HEK293 (cell line): ENCODE measurements around the gene LRRC26.

Source experiments
- BCL11B ChIP-seq: fragments of 450-650 bp; formaldehyde crosslinking; IDR thresholded peaks from 2 replicates; pipeline ENCODE4 v1.5.1; 2016; ENCODE audit warnings: low read depth, missing biosample characterization, missing genetic modification characterization
- FEZF1 ChIP-seq: fragments of 450-650 bp; formaldehyde crosslinking; IDR thresholded peaks from 2 replicates; pipeline ENCODE4 v1.5.1; 2016; ENCODE audit warnings: missing biosample characterization, missing genetic modification characterization
- HOXC10 ChIP-seq: sonication (generic); formaldehyde crosslinking; IDR thresholded peaks from 2 replicates; pipeline ENCODE4 v1.8.1; 2023; ENCODE audit warnings: mild to moderate bottlenecking, missing genetic modification reagents
- KLF10 ChIP-seq: fragments of 450-650 bp; IDR thresholded peaks from 2 replicates; pipeline ENCODE4 v1.5.1; 2018; ENCODE audit warnings: missing biosample characterization, mild to moderate bottlenecking, missing genetic modification characterization
- MEIS1 ChIP-seq: sonication (generic); formaldehyde crosslinking; IDR thresholded peaks from 2 replicates; pipeline ENCODE4 v1.8.1; 2022; ENCODE audit warnings: missing genetic modification reagents, mild to moderate bottlenecking, borderline replicate concordance
- MZF1 ChIP-seq: fragments of 450-650 bp; formaldehyde crosslinking; IDR thresholded peaks from 2 replicates; pipeline ENCODE4 v1.5.1; 2017; ENCODE audit warnings: missing biosample characterization, missing genetic modification characterization, borderline replicate concordance
- OVOL3 ChIP-seq: fragments of 450-650 bp; formaldehyde crosslinking; IDR thresholded peaks from 2 replicates; pipeline ENCODE4 v1.5.1; 2016; ENCODE audit warnings: missing biosample characterization, missing genetic modification characterization
- TRIM28 ChIP-seq: IDR thresholded peaks from 2 replicates; pipeline ENCODE4 v1.6.1; 2011; ENCODE audit warnings: low read length, control low read depth, borderline replicate concordance
- ZBTB48 ChIP-seq: fragments of 450-650 bp; formaldehyde crosslinking; IDR thresholded peaks from 2 replicates; pipeline ENCODE4 v1.5.1; 2016; ENCODE audit warnings: missing biosample characterization, missing genetic modification characterization
- ZIC2 ChIP-seq: fragments of 450-650 bp; formaldehyde crosslinking; IDR thresholded peaks from 2 replicates; pipeline ENCODE4 v1.5.1; 2016; ENCODE audit warnings: missing biosample characterization, missing genetic modification characterization
- ZNF292 ChIP-seq: fragments of 450-650 bp; formaldehyde crosslinking; IDR thresholded peaks from 2 replicates; pipeline ENCODE4 v1.5.1; 2016; ENCODE audit warnings: low read depth, missing biosample characterization, missing genetic modification characterization, borderline replicate concordance
- ZNF354C ChIP-seq: fragments of 450-650 bp; formaldehyde crosslinking; IDR thresholded peaks from 2 replicates; pipeline ENCODE4 v1.5.1; 2016; ENCODE audit warnings: missing biosample characterization, missing genetic modification characterization, low read depth, borderline replicate concordance
- ZNF549 ChIP-seq: fragments of 450-650 bp; IDR thresholded peaks from 2 replicates; pipeline ENCODE4 v1.5.1; 2018; ENCODE audit warnings: missing biosample characterization, missing genetic modification characterization, mild to moderate bottlenecking, inconsistent platforms, moderate library complexity
- ZNF585B ChIP-seq: fragments of 450-650 bp; formaldehyde crosslinking; IDR thresholded peaks from 2 replicates; pipeline ENCODE4 v1.5.1; 2016; ENCODE audit warnings: missing biosample characterization, missing genetic modification characterization
- ZNF623 ChIP-seq: fragments of 450-650 bp; formaldehyde crosslinking; IDR thresholded peaks from 2 replicates; pipeline ENCODE4 v1.5.1; 2016; ENCODE audit warnings: missing biosample characterization, missing genetic modification characterization
- ZNF677 ChIP-seq: fragments of 450-650 bp; IDR thresholded peaks from 2 replicates; pipeline ENCODE4 v1.5.0; 2018; ENCODE audit warnings: missing biosample characterization, mild to moderate bottlenecking, missing genetic modification characterization, moderate library complexity
- ZSCAN16 ChIP-seq: fragments of 450-650 bp; formaldehyde crosslinking; IDR thresholded peaks from 2 replicates; pipeline ENCODE4 v1.5.1; 2016; ENCODE audit warnings: missing biosample characterization, missing genetic modification characterization
- TF ChIP-seq, protein P1 (sequence below): fragments of 450-650 bp; formaldehyde crosslinking; IDR thresholded peaks from 2 replicates; pipeline ENCODE4 v1.5.1; 2017; ENCODE audit warnings: missing biosample characterization, missing genetic modification characterization
- TF ChIP-seq, protein P2 (sequence below): fragments of 450-650 bp; formaldehyde crosslinking; IDR thresholded peaks from 2 replicates; pipeline ENCODE4 v1.5.1; 2016; ENCODE audit warnings: missing biosample characterization, missing genetic modification characterization
- TF ChIP-seq, protein P3 (sequence below): fragments of 450-650 bp; formaldehyde crosslinking; IDR thresholded peaks from 2 replicates; pipeline ENCODE4 v1.5.1; 2016; ENCODE audit warnings: missing biosample characterization, missing genetic modification characterization, low read depth
- TF ChIP-seq, protein P4 (sequence below): fragments of 450-650 bp; formaldehyde crosslinking; IDR thresholded peaks from 2 replicates; pipeline ENCODE4 v1.5.1; 2016; ENCODE audit warnings: missing biosample characterization, missing genetic modification characterization, borderline replicate concordance
- TF ChIP-seq, protein P5 (sequence below): fragments of 450-650 bp; formaldehyde crosslinking; IDR thresholded peaks from 2 replicates; pipeline ENCODE4 v1.5.1; 2016; ENCODE audit warnings: missing biosample characterization, missing genetic modification characterization
- TF ChIP-seq, protein P6 (sequence below): fragments of 450-650 bp; formaldehyde crosslinking; IDR thresholded peaks from 2 replicates; pipeline ENCODE4 v1.5.1; 2017; ENCODE audit warnings: missing biosample characterization, missing genetic modification characterization

LRRC26 gene

DNA sequence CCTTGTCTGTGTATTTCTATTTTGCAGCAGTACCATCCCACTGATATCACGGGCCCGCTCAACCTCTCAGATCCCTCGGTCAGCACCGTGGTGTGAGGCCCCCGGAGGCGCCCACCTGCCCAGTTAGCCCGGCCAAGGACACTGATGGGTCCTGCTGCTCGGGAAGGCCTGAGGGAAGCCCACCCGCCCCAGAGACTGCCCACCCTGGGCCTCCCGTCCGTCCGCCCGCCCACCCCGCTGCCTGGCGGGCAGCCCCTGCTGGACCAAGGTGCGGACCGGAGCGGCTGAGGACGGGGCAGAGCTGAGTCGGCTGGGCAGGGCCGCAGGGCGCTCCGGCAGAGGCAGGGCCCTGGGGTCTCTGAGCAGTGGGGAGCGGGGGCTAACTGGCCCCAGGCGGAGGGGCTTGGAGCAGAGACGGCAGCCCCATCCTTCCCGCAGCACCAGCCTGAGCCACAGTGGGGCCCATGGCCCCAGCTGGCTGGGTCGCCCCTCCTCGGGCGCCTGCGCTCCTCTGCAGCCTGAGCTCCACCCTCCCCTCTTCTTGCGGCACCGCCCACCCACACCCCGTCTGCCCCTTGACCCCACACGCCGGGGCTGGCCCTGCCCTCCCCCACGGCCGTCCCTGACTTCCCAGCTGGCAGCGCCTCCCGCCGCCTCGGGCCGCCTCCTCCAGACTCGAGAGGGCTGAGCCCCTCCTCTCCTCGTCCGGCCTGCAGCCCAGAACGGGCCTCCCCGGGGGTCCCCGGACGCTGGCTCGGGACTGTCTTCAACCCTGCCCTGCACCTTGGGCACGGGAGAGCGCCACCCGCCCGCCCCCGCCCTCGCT, 1.9 kb downstream of the LRRC26 start (continued):
- TF ChIP-seq MEIS1 (CRISPR knock-in tag) (no peak), ZSCAN16 (no peak), MZF1 (tag by site-specific recombination) (no peak), FEZF1 (tag by site-specific recombination) (no peak), ZNF585B (tag by site-specific recombination) (no peak), OVOL3 (tag by site-specific recombination) (no peak), ZNF677 (tag by site-specific recombination) (no peak), ZNF354C (tag by site-specific recombination) (no peak), ZIC2 (tag by site-specific recombination) (peak; percentile 76), HOXC10 (no peak), BCL11B (peak; percentile 47), ZNF292 (no peak), ZBTB48 (tag by site-specific recombination) (no peak), ZNF623 (tag by site-specific recombination) (no peak), KLF10 (no peak), ZNF549 (no peak), TRIM28 (no peak)
- TF ChIP-seq, protein P1, sequence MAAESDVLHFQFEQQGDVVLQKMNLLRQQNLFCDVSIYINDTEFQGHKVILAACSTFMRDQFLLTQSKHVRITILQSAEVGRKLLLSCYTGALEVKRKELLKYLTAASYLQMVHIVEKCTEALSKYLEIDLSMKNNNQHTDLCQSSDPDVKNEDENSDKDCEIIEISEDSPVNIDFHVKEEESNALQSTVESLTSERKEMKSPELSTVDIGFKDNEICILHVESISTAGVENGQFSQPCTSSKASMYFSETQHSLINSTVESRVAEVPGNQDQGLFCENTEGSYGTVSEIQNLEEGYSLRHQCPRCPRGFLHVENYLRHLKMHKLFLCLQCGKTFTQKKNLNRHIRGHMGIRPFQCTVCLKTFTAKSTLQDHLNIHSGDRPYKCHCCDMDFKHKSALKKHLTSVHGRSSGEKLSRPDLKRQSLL (tag by site-specific recombination) = no peak
- TF ChIP-seq, protein P2, sequence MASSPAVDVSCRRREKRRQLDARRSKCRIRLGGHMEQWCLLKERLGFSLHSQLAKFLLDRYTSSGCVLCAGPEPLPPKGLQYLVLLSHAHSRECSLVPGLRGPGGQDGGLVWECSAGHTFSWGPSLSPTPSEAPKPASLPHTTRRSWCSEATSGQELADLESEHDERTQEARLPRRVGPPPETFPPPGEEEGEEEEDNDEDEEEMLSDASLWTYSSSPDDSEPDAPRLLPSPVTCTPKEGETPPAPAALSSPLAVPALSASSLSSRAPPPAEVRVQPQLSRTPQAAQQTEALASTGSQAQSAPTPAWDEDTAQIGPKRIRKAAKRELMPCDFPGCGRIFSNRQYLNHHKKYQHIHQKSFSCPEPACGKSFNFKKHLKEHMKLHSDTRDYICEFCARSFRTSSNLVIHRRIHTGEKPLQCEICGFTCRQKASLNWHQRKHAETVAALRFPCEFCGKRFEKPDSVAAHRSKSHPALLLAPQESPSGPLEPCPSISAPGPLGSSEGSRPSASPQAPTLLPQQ (tag by site-specific recombination) = peak; percentile 91
- TF ChIP-seq, protein P3, sequence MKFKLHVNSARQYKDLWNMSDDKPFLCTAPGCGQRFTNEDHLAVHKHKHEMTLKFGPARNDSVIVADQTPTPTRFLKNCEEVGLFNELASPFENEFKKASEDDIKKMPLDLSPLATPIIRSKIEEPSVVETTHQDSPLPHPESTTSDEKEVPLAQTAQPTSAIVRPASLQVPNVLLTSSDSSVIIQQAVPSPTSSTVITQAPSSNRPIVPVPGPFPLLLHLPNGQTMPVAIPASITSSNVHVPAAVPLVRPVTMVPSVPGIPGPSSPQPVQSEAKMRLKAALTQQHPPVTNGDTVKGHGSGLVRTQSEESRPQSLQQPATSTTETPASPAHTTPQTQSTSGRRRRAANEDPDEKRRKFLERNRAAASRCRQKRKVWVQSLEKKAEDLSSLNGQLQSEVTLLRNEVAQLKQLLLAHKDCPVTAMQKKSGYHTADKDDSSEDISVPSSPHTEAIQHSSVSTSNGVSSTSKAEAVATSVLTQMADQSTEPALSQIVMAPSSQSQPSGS (tag by site-specific recombination) = no peak
- TF ChIP-seq, protein P4, sequence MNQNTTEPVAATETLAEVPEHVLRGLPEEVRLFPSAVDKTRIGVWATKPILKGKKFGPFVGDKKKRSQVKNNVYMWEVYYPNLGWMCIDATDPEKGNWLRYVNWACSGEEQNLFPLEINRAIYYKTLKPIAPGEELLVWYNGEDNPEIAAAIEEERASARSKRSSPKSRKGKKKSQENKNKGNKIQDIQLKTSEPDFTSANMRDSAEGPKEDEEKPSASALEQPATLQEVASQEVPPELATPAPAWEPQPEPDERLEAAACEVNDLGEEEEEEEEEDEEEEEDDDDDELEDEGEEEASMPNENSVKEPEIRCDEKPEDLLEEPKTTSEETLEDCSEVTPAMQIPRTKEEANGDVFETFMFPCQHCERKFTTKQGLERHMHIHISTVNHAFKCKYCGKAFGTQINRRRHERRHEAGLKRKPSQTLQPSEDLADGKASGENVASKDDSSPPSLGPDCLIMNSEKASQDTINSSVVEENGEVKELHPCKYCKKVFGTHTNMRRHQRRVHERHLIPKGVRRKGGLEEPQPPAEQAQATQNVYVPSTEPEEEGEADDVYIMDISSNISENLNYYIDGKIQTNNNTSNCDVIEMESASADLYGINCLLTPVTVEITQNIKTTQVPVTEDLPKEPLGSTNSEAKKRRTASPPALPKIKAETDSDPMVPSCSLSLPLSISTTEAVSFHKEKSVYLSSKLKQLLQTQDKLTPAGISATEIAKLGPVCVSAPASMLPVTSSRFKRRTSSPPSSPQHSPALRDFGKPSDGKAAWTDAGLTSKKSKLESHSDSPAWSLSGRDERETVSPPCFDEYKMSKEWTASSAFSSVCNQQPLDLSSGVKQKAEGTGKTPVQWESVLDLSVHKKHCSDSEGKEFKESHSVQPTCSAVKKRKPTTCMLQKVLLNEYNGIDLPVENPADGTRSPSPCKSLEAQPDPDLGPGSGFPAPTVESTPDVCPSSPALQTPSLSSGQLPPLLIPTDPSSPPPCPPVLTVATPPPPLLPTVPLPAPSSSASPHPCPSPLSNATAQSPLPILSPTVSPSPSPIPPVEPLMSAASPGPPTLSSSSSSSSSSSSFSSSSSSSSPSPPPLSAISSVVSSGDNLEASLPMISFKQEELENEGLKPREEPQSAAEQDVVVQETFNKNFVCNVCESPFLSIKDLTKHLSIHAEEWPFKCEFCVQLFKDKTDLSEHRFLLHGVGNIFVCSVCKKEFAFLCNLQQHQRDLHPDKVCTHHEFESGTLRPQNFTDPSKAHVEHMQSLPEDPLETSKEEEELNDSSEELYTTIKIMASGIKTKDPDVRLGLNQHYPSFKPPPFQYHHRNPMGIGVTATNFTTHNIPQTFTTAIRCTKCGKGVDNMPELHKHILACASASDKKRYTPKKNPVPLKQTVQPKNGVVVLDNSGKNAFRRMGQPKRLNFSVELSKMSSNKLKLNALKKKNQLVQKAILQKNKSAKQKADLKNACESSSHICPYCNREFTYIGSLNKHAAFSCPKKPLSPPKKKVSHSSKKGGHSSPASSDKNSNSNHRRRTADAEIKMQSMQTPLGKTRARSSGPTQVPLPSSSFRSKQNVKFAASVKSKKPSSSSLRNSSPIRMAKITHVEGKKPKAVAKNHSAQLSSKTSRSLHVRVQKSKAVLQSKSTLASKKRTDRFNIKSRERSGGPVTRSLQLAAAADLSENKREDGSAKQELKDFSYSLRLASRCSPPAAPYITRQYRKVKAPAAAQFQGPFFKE = no peak
- TF ChIP-seq, protein P5, sequence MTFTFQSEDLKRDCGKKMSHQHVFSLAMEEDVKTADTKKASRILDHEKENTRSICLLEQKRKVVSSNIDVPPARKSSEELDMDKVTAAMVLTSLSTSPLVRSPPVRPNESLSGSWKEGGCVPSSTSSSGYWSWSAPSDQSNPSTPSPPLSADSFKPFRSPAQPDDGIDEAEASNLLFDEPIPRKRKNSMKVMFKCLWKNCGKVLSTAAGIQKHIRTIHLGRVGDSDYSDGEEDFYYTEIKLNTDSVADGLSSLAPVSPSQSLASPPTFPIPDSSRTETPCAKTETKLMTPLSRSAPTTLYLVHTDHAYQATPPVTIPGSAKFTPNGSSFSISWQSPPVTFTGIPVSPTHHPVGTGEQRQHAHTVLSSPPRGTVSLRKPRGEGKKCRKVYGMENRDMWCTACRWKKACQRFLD (tag by site-specific recombination) = no peak
- TF ChIP-seq, protein P6, sequence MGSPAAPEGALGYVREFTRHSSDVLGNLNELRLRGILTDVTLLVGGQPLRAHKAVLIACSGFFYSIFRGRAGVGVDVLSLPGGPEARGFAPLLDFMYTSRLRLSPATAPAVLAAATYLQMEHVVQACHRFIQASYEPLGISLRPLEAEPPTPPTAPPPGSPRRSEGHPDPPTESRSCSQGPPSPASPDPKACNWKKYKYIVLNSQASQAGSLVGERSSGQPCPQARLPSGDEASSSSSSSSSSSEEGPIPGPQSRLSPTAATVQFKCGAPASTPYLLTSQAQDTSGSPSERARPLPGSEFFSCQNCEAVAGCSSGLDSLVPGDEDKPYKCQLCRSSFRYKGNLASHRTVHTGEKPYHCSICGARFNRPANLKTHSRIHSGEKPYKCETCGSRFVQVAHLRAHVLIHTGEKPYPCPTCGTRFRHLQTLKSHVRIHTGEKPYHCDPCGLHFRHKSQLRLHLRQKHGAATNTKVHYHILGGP = no peak
